GM23338 (cell line): ENCODE results near the gene TMEM125.

Experiments used
- CREB1 ChIP-seq: fragments of 250-450 bp; sonication (Bioruptor Pico); IDR thresholded peaks from 2 replicates; pipeline ENCODE4 v1.5.0; 2020; ENCODE audit warnings: low read depth, mild to moderate bottlenecking, moderate library complexity
- EZH2 ChIP-seq: fragments of 200-600 bp; sonication (generic); IDR thresholded peaks from one replicate; pipeline ENCODE4 v1.8.0; 2017; ENCODE audit warnings: antibody characterized with exemption, mild to moderate bottlenecking, low read depth; ENCODE audit not compliant: unreplicated experiment
- EZH2phosphoT487 ChIP-seq: fragments of 200-600 bp; sonication (generic); IDR thresholded peaks from one replicate; pipeline ENCODE4 v1.8.1; 2018; ENCODE audit warnings: antibody characterized with exemption; ENCODE audit not compliant: unreplicated experiment
- JUNB ChIP-seq: IDR thresholded peaks from one replicate; pipeline ENCODE4 v1.6.1; 2016; ENCODE audit warnings: antibody characterized with exemption; ENCODE audit not compliant: unreplicated experiment
- NANOG ChIP-seq: IDR thresholded peaks from 2 replicates; pipeline ENCODE4 v1.6.1; 2016; ENCODE audit warnings: antibody characterized with exemption, borderline replicate concordance
- POLR2AphosphoS5 ChIP-seq: IDR thresholded peaks from 2 replicates; pipeline ENCODE4 v1.6.1; 2016; ENCODE audit warnings: antibody characterized with exemption, low read depth
- STAT1 ChIP-seq: IDR thresholded peaks from one replicate; pipeline ENCODE4 v1.6.1; 2016; ENCODE audit warnings: antibody characterized with exemption; ENCODE audit not compliant: unreplicated experiment
- ZNF331 ChIP-seq: fragments of 250-450 bp; sonication (Bioruptor Pico); IDR thresholded peaks from 2 replicates; pipeline ENCODE4 v1.5.0; 2020; ENCODE audit warnings: low read depth, mild to moderate bottlenecking, moderate library complexity
- TF ChIP-seq, protein P1 (sequence below), 2 experiments: fragments of 200-600 bp in 1 of 2; sonication (generic) in 1 of 2; conservative IDR thresholded peaks; 2 replicates each; pipeline versions ENCODE4 v1.5.1 to v1.6.1; 2016 to 2017; ENCODE audit warnings: antibody characterized with exemption in 2 of 2, low read depth in 2 of 2, mild to moderate bottlenecking in 2 of 2, moderate library complexity in 1 of 2
- TF ChIP-seq, protein P2 (sequence below): IDR thresholded peaks from one replicate; pipeline ENCODE4 v1.6.1; 2018; ENCODE audit warnings: antibody characterized with exemption; ENCODE audit not compliant: unreplicated experiment
- TF ChIP-seq, protein P3 (sequence below): IDR thresholded peaks from 2 replicates; pipeline ENCODE4 v1.6.1; 2016; ENCODE audit warnings: antibody characterized with exemption
- TF ChIP-seq, protein P4 (sequence below): fragments of 250-450 bp; sonication (Bioruptor Pico); IDR thresholded peaks from 2 replicates; pipeline ENCODE4 v1.5.0; 2020; ENCODE audit warnings: mild to moderate bottlenecking, moderate library complexity

DNA sequence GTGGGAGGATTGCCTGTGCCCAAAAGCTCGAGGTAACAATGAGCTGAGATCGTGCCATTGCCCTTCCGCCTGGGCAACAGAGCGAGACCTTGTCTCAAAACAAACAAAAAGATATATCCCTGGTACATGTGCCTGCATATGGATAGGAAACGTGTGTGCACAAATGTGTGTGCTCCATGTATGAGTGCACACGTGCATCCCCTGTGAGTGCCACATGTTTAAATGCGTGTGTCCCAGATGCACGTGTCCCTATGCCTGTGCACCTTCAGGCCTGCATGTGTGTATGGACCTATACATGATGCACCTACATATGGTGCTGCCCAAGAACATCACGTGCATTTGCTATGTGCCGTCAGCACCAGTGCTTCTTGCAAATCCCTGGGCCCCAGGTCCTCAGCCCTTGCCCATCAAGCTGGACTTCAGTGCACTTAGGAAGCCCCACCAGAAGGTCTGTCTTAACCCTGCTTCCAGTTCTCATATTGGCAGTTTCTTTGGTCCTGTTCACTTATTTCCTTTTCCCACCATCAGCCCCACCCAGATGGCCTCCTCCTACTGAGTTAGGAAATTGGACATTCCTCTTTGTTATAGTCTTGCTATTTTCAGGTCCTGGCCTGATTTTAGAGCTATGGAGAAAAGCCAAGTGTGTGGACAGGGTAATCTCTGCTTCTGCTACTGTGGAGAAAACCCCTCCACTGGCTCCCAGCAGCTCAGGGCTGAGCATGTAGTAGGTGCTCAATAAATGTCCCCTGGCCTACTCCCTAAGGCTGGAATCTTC lies 46.4 kb downstream of the TMEM125 start:
- TF ChIP-seq POLR2AphosphoS5 (no peak), EZH2 (no peak), EZH2phosphoT487 (no peak), STAT1 (no peak), JUNB (no peak), CREB1 (CRISPR knock-in tag) (no peak), NANOG (no peak), ZNF331 (CRISPR knock-in tag) (no peak)
- TF ChIP-seq, protein P1, sequence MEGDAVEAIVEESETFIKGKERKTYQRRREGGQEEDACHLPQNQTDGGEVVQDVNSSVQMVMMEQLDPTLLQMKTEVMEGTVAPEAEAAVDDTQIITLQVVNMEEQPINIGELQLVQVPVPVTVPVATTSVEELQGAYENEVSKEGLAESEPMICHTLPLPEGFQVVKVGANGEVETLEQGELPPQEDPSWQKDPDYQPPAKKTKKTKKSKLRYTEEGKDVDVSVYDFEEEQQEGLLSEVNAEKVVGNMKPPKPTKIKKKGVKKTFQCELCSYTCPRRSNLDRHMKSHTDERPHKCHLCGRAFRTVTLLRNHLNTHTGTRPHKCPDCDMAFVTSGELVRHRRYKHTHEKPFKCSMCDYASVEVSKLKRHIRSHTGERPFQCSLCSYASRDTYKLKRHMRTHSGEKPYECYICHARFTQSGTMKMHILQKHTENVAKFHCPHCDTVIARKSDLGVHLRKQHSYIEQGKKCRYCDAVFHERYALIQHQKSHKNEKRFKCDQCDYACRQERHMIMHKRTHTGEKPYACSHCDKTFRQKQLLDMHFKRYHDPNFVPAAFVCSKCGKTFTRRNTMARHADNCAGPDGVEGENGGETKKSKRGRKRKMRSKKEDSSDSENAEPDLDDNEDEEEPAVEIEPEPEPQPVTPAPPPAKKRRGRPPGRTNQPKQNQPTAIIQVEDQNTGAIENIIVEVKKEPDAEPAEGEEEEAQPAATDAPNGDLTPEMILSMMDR (conservative IDR thresholded peaks at IDR 0.05; ENCODE audit: low read depth in 2 of 2) = no peak
- TF ChIP-seq, protein P2, sequence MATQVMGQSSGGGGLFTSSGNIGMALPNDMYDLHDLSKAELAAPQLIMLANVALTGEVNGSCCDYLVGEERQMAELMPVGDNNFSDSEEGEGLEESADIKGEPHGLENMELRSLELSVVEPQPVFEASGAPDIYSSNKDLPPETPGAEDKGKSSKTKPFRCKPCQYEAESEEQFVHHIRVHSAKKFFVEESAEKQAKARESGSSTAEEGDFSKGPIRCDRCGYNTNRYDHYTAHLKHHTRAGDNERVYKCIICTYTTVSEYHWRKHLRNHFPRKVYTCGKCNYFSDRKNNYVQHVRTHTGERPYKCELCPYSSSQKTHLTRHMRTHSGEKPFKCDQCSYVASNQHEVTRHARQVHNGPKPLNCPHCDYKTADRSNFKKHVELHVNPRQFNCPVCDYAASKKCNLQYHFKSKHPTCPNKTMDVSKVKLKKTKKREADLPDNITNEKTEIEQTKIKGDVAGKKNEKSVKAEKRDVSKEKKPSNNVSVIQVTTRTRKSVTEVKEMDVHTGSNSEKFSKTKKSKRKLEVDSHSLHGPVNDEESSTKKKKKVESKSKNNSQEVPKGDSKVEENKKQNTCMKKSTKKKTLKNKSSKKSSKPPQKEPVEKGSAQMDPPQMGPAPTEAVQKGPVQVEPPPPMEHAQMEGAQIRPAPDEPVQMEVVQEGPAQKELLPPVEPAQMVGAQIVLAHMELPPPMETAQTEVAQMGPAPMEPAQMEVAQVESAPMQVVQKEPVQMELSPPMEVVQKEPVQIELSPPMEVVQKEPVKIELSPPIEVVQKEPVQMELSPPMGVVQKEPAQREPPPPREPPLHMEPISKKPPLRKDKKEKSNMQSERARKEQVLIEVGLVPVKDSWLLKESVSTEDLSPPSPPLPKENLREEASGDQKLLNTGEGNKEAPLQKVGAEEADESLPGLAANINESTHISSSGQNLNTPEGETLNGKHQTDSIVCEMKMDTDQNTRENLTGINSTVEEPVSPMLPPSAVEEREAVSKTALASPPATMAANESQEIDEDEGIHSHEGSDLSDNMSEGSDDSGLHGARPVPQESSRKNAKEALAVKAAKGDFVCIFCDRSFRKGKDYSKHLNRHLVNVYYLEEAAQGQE = no peak
- TF ChIP-seq, protein P3, sequence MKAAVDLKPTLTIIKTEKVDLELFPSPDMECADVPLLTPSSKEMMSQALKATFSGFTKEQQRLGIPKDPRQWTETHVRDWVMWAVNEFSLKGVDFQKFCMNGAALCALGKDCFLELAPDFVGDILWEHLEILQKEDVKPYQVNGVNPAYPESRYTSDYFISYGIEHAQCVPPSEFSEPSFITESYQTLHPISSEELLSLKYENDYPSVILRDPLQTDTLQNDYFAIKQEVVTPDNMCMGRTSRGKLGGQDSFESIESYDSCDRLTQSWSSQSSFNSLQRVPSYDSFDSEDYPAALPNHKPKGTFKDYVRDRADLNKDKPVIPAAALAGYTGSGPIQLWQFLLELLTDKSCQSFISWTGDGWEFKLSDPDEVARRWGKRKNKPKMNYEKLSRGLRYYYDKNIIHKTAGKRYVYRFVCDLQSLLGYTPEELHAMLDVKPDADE = no peak
- TF ChIP-seq, protein P4, sequence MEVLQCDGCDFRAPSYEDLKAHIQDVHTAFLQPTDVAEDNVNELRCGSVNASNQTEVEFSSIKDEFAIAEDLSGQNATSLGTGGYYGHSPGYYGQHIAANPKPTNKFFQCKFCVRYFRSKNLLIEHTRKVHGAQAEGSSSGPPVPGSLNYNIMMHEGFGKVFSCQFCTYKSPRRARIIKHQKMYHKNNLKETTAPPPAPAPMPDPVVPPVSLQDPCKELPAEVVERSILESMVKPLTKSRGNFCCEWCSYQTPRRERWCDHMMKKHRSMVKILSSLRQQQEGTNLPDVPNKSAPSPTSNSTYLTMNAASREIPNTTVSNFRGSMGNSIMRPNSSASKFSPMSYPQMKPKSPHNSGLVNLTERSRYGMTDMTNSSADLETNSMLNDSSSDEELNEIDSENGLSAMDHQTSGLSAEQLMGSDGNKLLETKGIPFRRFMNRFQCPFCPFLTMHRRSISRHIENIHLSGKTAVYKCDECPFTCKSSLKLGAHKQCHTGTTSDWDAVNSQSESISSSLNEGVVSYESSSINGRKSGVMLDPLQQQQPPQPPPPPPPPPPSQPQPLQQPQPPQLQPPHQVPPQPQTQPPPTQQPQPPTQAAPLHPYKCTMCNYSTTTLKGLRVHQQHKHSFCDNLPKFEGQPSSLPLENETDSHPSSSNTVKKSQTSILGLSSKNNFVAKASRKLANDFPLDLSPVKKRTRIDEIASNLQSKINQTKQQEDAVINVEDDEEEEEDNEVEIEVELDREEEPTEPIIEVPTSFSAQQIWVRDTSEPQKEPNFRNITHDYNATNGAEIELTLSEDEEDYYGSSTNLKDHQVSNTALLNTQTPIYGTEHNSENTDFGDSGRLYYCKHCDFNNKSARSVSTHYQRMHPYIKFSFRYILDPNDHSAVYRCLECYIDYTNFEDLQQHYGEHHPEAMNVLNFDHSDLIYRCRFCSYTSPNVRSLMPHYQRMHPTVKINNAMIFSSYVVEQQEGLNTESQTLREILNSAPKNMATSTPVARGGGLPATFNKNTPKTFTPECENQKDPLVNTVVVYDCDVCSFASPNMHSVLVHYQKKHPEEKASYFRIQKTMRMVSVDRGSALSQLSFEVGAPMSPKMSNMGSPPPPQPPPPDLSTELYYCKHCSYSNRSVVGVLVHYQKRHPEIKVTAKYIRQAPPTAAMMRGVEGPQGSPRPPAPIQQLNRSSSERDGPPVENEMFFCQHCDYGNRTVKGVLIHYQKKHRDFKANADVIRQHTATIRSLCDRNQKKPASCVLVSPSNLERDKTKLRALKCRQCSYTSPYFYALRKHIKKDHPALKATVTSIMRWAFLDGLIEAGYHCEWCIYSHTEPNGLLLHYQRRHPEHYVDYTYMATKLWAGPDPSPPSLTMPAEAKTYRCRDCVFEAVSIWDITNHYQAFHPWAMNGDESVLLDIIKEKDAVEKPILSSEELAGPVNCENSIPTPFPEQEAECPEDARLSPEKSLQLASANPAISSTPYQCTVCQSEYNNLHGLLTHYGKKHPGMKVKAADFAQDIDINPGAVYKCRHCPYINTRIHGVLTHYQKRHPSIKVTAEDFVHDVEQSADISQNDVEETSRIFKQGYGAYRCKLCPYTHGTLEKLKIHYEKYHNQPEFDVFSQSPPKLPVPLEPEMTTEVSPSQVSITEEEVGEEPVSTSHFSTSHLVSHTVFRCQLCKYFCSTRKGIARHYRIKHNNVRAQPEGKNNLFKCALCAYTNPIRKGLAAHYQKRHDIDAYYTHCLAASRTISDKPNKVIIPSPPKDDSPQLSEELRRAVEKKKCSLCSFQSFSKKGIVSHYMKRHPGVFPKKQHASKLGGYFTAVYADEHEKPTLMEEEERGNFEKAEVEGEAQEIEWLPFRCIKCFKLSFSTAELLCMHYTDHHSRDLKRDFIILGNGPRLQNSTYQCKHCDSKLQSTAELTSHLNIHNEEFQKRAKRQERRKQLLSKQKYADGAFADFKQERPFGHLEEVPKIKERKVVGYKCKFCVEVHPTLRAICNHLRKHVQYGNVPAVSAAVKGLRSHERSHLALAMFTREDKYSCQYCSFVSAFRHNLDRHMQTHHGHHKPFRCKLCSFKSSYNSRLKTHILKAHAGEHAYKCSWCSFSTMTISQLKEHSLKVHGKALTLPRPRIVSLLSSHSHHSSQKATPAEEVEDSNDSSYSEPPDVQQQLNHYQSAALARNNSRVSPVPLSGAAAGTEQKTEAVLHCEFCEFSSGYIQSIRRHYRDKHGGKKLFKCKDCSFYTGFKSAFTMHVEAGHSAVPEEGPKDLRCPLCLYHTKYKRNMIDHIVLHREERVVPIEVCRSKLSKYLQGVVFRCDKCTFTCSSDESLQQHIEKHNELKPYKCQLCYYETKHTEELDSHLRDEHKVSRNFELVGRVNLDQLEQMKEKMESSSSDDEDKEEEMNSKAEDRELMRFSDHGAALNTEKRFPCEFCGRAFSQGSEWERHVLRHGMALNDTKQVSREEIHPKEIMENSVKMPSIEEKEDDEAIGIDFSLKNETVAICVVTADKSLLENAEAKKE (CRISPR knock-in tag) = no peak
